Neural crest cell (in vitro differentiated cells): ENCODE data around the gene MED12L. TPM values are rescaled to one million over a fixed set of nuclear protein-coding genes. Genes with fewer than 3 reads are reported as not detected.

Experiments used
- DNase-seq: peaks from one replicate; pipeline ENCODE4 v3.0.0; 2021; ENCODE audit warnings: low read depth, mixed read lengths, low spot score
- H3K27ac Mint-ChIP-seq: one replicate; pipeline ENCODE4 v1.8.0; 2021; ENCODE audit warnings: mild to moderate bottlenecking, mixed read lengths; ENCODE audit not compliant: unreplicated experiment
- H3K27me3 Mint-ChIP-seq: 2 replicates; pipeline ENCODE4 v1.8.0; 2021; ENCODE audit warnings: low read depth, mild to moderate bottlenecking, mixed read lengths
- H3K36me3 Mint-ChIP-seq: 2 replicates; pipeline ENCODE4 v1.8.0; 2021; ENCODE audit warnings: low read depth, mild to moderate bottlenecking, mixed read lengths
- H3K4me1 Mint-ChIP-seq: 2 replicates; pipeline ENCODE4 v1.8.0; 2021; ENCODE audit warnings: mixed read lengths
- H3K4me3 Mint-ChIP-seq: one replicate; pipeline ENCODE4 v1.8.0; 2021; ENCODE audit warnings: mild to moderate bottlenecking, mixed read lengths
- H3K9me3 Mint-ChIP-seq: 2 replicates; pipeline ENCODE4 v1.8.0; 2021; ENCODE audit warnings: mixed read lengths
- CTCF ChIP-seq: fragments of 200-600 bp; sonication (generic); conservative IDR thresholded peaks from 2 replicates; pipeline ENCODE4 v1.5.0; 2021; ENCODE audit warnings: antibody characterized with exemption, mild to moderate bottlenecking
- total RNA-seq: library from RNA; stranded (reverse); gene quantifications from 2 replicates; pipeline ENCODE4 v1.2.1, GENCODE V29; 2021

The MED12L gene
- total RNA-seq, 1 donor from 2014 or later: 12.2 TPM

DNA sequence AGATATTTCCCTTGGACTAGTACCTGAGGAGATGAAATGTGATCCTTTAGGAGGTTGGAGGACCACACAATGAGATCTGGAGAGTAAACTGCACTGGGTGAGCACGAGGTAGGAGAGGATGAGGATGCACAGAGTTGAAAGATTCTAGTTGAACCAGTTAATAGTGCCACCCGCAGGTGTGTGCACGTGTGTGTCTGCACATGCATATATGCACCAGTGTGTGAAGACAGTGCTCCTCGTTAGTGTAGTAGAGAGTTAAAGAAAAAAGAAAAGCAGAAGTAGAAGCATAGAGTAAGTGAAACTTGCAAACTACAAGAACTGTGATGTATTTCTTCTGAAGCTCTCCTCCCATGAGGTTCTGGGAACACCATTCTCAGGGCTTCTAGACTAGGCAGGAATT is 8.4 kb downstream of the MED12L start:
- H3K36me3 Mint-ChIP-seq: peaks cover 4% of the 10 kb centered on the region
- TF ChIP-seq CTCF: no peak
- H3K4me1 Mint-ChIP-seq: no peaks in the 10 kb centered on the region

DNA sequence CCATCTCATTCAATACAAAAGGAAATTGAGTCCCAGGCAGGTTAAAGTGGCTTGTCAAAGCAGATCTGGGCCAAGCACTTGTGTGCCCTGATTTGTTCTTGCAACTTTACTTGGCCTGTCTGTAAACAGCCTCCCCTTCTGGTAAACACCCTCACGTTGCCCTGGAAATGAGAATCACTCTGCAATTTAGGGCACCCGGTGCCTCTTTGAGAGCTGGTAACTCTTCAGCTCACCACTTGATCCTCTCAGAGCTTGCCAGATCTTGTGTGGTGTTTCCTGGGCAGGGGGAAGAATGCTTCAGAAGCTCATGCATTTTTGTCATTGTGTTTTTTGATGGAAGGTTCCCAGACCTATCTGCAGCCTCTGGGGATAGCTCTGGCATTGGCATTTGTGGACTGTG is 11.3 kb downstream of the MED12L start:
- Mint-ChIP-seq H3K36me3 (peaks cover 4% of the 10 kb centered on the region), H3K27ac (no peak overlapping the region), H3K27me3 (no peaks in the 10 kb centered on the region), H3K9me3 (no peaks in the 10 kb centered on the region), H3K4me1 (peaks cover 6% of the 10 kb centered on the region), H3K4me3 (no peak overlapping the region)
- DNase-seq: no peak
- no peak for TF ChIP-seq CTCF

More for the DNA sequence above, 8.4 kb downstream of the MED12L start:
- Mint-ChIP-seq H3K27me3 (no peaks in the 10 kb centered on the region), H3K9me3 (no peaks in the 10 kb centered on the region), H3K27ac (no peak overlapping the region), H3K4me3 (no peak overlapping the region)
- DNase-seq: no peak

DNA sequence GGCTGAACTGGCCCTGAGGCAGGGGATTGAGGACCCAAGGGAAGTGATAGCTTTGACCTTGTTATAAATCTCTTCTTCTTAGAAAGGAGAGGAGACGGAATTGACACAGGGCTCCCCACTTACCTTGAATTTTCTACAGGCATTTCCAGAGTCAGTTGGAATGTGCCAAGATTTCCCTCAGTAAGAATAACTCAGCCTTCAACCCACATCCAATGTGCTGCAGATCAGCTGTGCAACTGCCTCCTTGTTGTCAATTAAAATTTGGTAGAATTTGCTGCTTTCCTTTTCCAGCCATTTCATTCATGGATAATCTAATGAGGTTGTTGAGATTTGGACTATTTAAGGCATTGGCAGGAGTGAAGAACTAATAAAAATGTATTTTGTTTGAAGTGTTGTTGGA is 14.6 kb downstream of the MED12L start:
- Mint-ChIP-seq H3K4me1 (peaks cover 7% of the 10 kb centered on the region), H3K27me3 (no peaks in the 10 kb centered on the region), H3K4me3 (no peak overlapping the region), H3K36me3 (peaks cover 4% of the 10 kb centered on the region), H3K9me3 (no peaks in the 10 kb centered on the region), H3K27ac (no peak overlapping the region)
- DNase-seq: no peak
- no peak for TF ChIP-seq CTCF

GRCh38 chr3:151101270-151101969 is 16.0 kb downstream of the MED12L start:
- H3K9me3 Mint-ChIP-seq: no peaks in the 10 kb centered on the region
- H3K36me3 Mint-ChIP-seq: peaks cover 4% of the 10 kb centered on the region
- no peak for DNase-seq
- H3K27ac Mint-ChIP-seq: no peak overlapping the region
- peaks cover 7% of the 10 kb centered on the region for H3K4me1 Mint-ChIP-seq
- TF ChIP-seq CTCF: no peak
- no peaks in the 10 kb centered on the region for H3K27me3 Mint-ChIP-seq
- no peak overlapping the region for H3K4me3 Mint-ChIP-seq

DNA sequence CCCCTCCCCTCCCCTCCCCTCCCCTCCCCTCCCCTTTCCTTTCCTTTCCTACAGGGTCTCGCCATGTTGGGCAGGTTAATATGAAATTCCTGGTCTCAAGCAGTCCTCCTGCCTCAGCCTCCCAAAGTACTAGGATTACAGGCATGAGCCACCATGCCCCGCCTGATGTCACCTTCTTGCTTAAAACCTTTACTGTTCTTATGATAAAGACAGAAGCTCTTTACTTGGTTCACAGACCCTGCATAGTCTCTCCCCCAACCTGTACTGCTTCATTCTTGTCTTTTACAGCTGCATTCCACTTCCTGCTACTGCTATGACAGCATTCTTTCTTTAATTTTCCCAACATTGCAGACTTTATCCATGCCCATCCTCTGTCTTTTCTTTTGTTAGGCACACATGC is 20.8 kb downstream of the MED12L start:
- Mint-ChIP-seq H3K4me1 (peaks cover 23% of the 10 kb centered on the region), H3K36me3 (no peaks in the 10 kb centered on the region), H3K4me3 (no peak overlapping the region), H3K27me3 (no peaks in the 10 kb centered on the region), H3K9me3 (no peaks in the 10 kb centered on the region), H3K27ac (no peak overlapping the region)
- TF ChIP-seq CTCF: no peak
- no peak for DNase-seq
